GM10248 (cell line): ENCODE results near the gene LCP2.

Experiments used
- CTCF ChIA-PET: fragments of 300-600 bp; sonication (Branson Sonifier 250); formaldehyde crosslinking; extraction: SDS; loops from one replicate; lab custom pipeline; 2021; ENCODE audit warnings: antibody characterized with exemption; lab: Yijun Ruan, JAX
- POLR2A ChIA-PET: fragments of 350-650 bp; sonication (Branson Sonifier 250); formaldehyde crosslinking; extraction: SDS; loops from one replicate; lab custom pipeline; 2020; ENCODE audit warnings: antibody characterized with exemption; lab: Yijun Ruan, JAX
- DNase-seq: peaks from one replicate; pipeline ENCODE4 v3.0.0; 2012; ENCODE audit errors: extremely low spot score
- CTCF ChIP-seq: IDR thresholded peaks from 2 replicates; pipeline ENCODE4 v1.5.1; 2012; ENCODE audit warnings: mild to moderate bottlenecking, low read depth; ENCODE audit errors: extremely low read depth, missing control alignments, control extremely low read depth

LCP2 gene

GRCh38 chr5:170308686-170309085 lies 11.1 kb upstream of the LCP2 start:
- TF ChIP-seq CTCF: no peak
- CTCF ChIA-PET: interaction anchor here (1.3 to 2.3 kb wide), 5 partner anchors 18 to 30 kb away, joined by 4 to 8 read pairs (median 5); no protein-coding TSS in a partner anchor

GRCh38 chr5:170307575-170308465 lies 10.2 kb upstream of the LCP2 start:
- peak; percentile 45 for DNase-seq
- TF ChIP-seq CTCF: no peak
- CTCF ChIA-PET: interaction anchor here (0.9 to 2.6 kb wide), 9 partner anchors 10 to 39 kb away, joined by 3 to 11 read pairs (median 6); partner anchors contain the start of gene LCP2
- POLR2A ChIA-PET: no interaction called here

More at GRCh38 chr5:170308686-170309085, 11.1 kb upstream of the LCP2 start:
- POLR2A ChIA-PET: no interaction called here
- DNase-seq: no peak

- DNase-seq: no peak
- ChIA-PET POLR2A (no interaction called here), CTCF (interaction anchor here (0.8 to 2.6 kb wide), 12 partner anchors 9 to 81 kb away, joined by 3 to 11 read pairs (median 5); partner anchors contain the start of gene LCP2)
- TF ChIP-seq CTCF: no peak
These were observed 8.8 kb upstream of the LCP2 start for GRCh38 chr5:170306381-170306831.

- POLR2A ChIA-PET: interaction anchor here (0.5 kb wide), 1 partner anchor 11 kb away, joined by 3 read pairs; no protein-coding TSS in a partner anchor
- CTCF ChIA-PET: interaction anchor here (0.6 to 2.6 kb wide), 9 partner anchors 8 to 80 kb away, joined by 3 to 11 read pairs (median 5); partner anchors contain the start of gene LCP2
- no peak for TF ChIP-seq CTCF
- DNase-seq: no peak
These were observed 8.1 kb upstream of the LCP2 start for GRCh38 chr5:170305646-170306025.

- CTCF ChIA-PET: interaction anchor here (0.6 to 2.6 kb wide), 5 partner anchors 9 to 79 kb away, joined by 3 to 11 read pairs (median 4); no protein-coding TSS in a partner anchor
- no peak for DNase-seq
- POLR2A ChIA-PET: interaction anchor here (0.5 kb wide), 1 partner anchor 10 kb away, joined by 3 read pairs; no protein-coding TSS in a partner anchor
- no peak for TF ChIP-seq CTCF
These were observed 7.6 kb upstream of the LCP2 start for GRCh38 chr5:170305016-170305645.

GRCh38 chr5:170303549-170303948 lies 6.0 kb upstream of the LCP2 start:
- ChIA-PET CTCF (interaction anchor here (1.0 to 1.6 kb wide), 3 partner anchors 15 to 36 kb away, joined by 3 to 4 read pairs (median 4); no protein-coding TSS in a partner anchor), POLR2A (no interaction called here)
- DNase-seq: no peak
- no peak for TF ChIP-seq CTCF
